Thoracic aorta (tissue), 2 donors: ENCODE measurements around the gene CDKAL1. TPM values are rescaled to one million over a fixed set of nuclear protein-coding genes. Genes with fewer than 3 reads are reported as not detected.

Source experiments
- ATAC-seq: fragments of 150-250 bp; one replicate; pipeline ENCODE4 v1.8.0; 2017; ENCODE audit warnings: low read depth; ENCODE audit not compliant: insufficient number of reproducible peaks, low FRiP score
- DNase-seq: peaks from one replicate; pipeline ENCODE4 v3.0.0-alpha.2; 2020; ENCODE audit warnings: low spot score
- H3K27ac ChIP-seq, 2 donors: fragments of 200-600 bp; sonication (generic); 1 replicate in 1 of 2; 2 replicates in 1 of 2; pipeline ENCODE4 v1.5.1; 2016; ENCODE audit warnings: mild to moderate bottlenecking in 2 of 2, moderate library complexity in 2 of 2
- H3K27me3 ChIP-seq: fragments of 200-600 bp; sonication (generic); replicated peaks from 2 replicates; pipeline ENCODE4 v1.6.0; 2016; ENCODE audit warnings: mild to moderate bottlenecking; ENCODE audit not compliant: insufficient read depth
- H3K36me3 ChIP-seq: fragments of 200-600 bp; sonication (generic); one replicate; pipeline ENCODE4 v1.5.1; 2016
- H3K4me1 ChIP-seq, 2 donors: fragments of 200-600 bp; sonication (generic); 1 replicate in 1 of 2; 2 replicates in 1 of 2; pipeline versions ENCODE4 v1.5.1 to v1.6.0; 2016; ENCODE audit warnings: low read depth in 2 of 2, mild to moderate bottlenecking in 1 of 2; ENCODE audit not compliant: control insufficient read depth in 1 of 2
- H3K4me3 ChIP-seq: fragments of 200-600 bp; sonication (generic); 2 replicates; pipeline ENCODE4 v1.5.1; 2016; ENCODE audit warnings: mild to moderate bottlenecking
- H3K9me3 ChIP-seq: fragments of 200-600 bp; sonication (generic); 2 replicates; pipeline ENCODE4 v1.5.1; 2016
- total RNA-seq, 2 donors: library from RNA; depleted of rRNA; stranded (reverse); fragments of >200 nt; gene quantifications; one replicate each; pipeline versions ENCODE4 v1.1.0 to v1.2.3, GENCODE V29; 2016
- TF ChIP-seq, protein P1 (sequence below): fragments of 200-600 bp; sonication (generic); IDR thresholded peaks from one replicate; pipeline ENCODE4 v1.5.1; 2019; ENCODE audit warnings: antibody characterized with exemption

CDKAL1 gene
- total RNA-seq, 2 donors from 2014 or later = 8.5 to 14.6 TPM

DNA sequence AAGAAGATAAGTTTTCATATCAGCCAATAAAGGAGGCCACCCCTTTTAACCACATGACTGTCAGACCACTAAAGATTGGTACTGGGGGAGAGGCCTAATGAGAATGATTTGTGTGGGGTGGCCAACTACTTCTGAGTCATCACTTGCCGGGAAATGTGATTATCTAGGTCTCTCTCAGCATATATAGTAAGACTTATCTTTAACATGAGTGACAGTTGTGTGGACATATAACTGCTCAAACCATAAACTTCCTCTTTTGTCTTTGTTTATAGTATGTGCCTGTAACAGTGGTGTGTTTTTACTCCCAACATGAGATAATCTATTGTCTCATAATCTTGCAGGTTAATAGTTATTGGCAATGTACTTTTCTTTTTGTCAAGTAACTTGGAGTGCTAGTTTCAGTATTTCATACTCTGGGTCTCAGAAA is 312.4 kb downstream of the CDKAL1 start:
- DNase-seq (no peak), ATAC-seq (no peak)
- TF ChIP-seq, protein P1, sequence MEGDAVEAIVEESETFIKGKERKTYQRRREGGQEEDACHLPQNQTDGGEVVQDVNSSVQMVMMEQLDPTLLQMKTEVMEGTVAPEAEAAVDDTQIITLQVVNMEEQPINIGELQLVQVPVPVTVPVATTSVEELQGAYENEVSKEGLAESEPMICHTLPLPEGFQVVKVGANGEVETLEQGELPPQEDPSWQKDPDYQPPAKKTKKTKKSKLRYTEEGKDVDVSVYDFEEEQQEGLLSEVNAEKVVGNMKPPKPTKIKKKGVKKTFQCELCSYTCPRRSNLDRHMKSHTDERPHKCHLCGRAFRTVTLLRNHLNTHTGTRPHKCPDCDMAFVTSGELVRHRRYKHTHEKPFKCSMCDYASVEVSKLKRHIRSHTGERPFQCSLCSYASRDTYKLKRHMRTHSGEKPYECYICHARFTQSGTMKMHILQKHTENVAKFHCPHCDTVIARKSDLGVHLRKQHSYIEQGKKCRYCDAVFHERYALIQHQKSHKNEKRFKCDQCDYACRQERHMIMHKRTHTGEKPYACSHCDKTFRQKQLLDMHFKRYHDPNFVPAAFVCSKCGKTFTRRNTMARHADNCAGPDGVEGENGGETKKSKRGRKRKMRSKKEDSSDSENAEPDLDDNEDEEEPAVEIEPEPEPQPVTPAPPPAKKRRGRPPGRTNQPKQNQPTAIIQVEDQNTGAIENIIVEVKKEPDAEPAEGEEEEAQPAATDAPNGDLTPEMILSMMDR = no peak
- Histone ChIP-seq H3K36me3 (no peaks in the 10 kb centered on the region), H3K4me1 (peaks cover 3 to 5% of the 10 kb centered on the region in 2 donors), H3K4me3 (no peak overlapping the region), H3K27ac (no peak overlapping the region), H3K9me3 (no peaks in the 10 kb centered on the region), H3K27me3 (no peaks in the 10 kb centered on the region)

- Histone ChIP-seq H3K4me1 (peaks cover 3 to 5% of the 10 kb centered on the region in 2 donors), H3K27ac (no peak overlapping the region), H3K9me3 (no peaks in the 10 kb centered on the region), H3K36me3 (no peaks in the 10 kb centered on the region), H3K27me3 (no peaks in the 10 kb centered on the region), H3K4me3 (no peak overlapping the region)
- TF ChIP-seq, protein P1 = no peak
- DNase-seq (no peak), ATAC-seq (no peak)
These were observed 313.6 kb downstream of the CDKAL1 start for GRCh38 chr6:20847904-20848303.

DNA sequence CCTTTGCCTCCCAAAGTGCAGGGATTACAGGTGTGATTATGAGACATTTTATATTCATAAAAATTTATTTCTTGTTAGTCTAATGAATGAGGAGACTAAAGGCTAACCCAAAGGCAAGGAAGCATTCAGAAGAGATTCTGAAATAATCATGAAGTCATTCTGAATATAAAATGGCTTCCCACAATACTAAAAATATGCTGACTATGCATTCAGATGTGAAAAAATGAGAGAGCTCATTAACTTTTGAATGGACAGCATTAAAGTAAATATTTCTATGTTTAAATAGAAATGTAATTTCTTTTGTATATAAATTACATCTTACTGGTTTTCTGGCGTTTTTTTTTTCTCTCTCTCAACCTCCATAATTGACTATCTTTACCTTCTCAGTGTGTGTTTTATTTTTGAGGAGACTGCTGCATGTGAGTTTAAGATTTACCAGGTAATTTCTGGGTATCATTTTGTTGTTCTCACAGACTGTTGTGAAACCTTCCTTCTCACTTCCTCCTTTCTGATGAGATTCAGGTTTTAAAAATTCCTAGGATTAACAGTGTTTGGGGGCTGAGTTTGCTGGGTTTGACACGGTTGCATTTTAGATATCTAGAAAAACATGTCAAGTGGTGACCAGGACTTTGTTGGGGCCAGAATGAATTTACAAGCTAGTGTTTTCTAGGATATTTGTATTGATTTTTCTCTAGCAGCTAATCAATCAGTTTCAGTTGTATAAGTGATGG is 316.6 kb downstream of the CDKAL1 start:
- Histone ChIP-seq H3K4me3 (no peak overlapping the region), H3K9me3 (no peaks in the 10 kb centered on the region), H3K36me3 (no peaks in the 10 kb centered on the region), H3K27ac (no peak overlapping the region), H3K27me3 (no peaks in the 10 kb centered on the region), H3K4me1 (peaks cover 3 to 5% of the 10 kb centered on the region in 2 donors)
- TF ChIP-seq, protein P1 = no peak
- ATAC-seq = no peak
- no peak for DNase-seq

- TF ChIP-seq, protein P1 = no peak
- no peak for ATAC-seq
- Histone ChIP-seq H3K4me1 (peaks cover 3 to 5% of the 10 kb centered on the region in 2 donors), H3K27me3 (no peaks in the 10 kb centered on the region), H3K4me3 (no peak overlapping the region), H3K36me3 (no peaks in the 10 kb centered on the region), H3K27ac (no peak overlapping the region), H3K9me3 (no peaks in the 10 kb centered on the region)
- no peak for DNase-seq
These were observed 317.5 kb downstream of the CDKAL1 start for GRCh38 chr6:20851795-20852194.

GRCh38 chr6:20853828-20854227 is 319.6 kb downstream of the CDKAL1 start:
- no peak overlapping the region for H3K4me3 ChIP-seq
- H3K27ac ChIP-seq = no peak overlapping the region
- no peaks in the 10 kb centered on the region for H3K4me1 ChIP-seq
- no peaks in the 10 kb centered on the region for H3K36me3 ChIP-seq
- no peaks in the 10 kb centered on the region for H3K27me3 ChIP-seq
- DNase-seq = no peak
- ATAC-seq = no peak
- H3K9me3 ChIP-seq = no peaks in the 10 kb centered on the region
- TF ChIP-seq, protein P1 = no peak
